Keratinocyte (primary cell): Measurements from ENCODE around the gene GM2A. TPM values are rescaled to one million over a fixed set of nuclear protein-coding genes. Genes with fewer than 3 reads are reported as not detected.

Source experiments
- DNase-seq: peaks from one replicate; pipeline ENCODE4 v3.0.0-alpha.2; 2011; ENCODE audit warnings: low read depth, missing footprints, low spot score
- FAIRE-seq: peaks from 2 replicates; lab custom pipeline; 2011; peaks lifted over from hg19 to GRCh38; lab: Jason Lieb, UNC
- H2AFZ ChIP-seq: 2 replicates; pipeline ENCODE4 v1.6.0; 2012; ENCODE audit warnings: low read length, control low read depth, inconsistent platforms; ENCODE audit not compliant: control insufficient read depth
- H3K27ac ChIP-seq: 2 replicates; pipeline ENCODE4 v1.5.1; 2011; ENCODE audit warnings: low read length; ENCODE audit not compliant: control insufficient read depth, insufficient read depth
- H3K27me3 ChIP-seq: 3 replicates; pipeline ENCODE4 v1.6.0; 2011; ENCODE audit warnings: low read length; ENCODE audit not compliant: control insufficient read depth, insufficient read depth; ENCODE audit errors: extremely low read depth
- H3K36me3 ChIP-seq, 2 experiments: 2 replicates in 1 of 2; 3 replicates in 1 of 2; pipeline ENCODE4 v1.5.1; 2011; ENCODE audit warnings: low read length in 2 of 2, mild to moderate bottlenecking in 1 of 2; ENCODE audit not compliant: control insufficient read depth in 2 of 2, insufficient read depth in 2 of 2; ENCODE audit errors: extremely low read depth in 1 of 2
- H3K4me1 ChIP-seq: 3 replicates; pipeline ENCODE4 v1.5.1; 2011; ENCODE audit warnings: low read length; ENCODE audit not compliant: control insufficient read depth, insufficient read depth; ENCODE audit errors: extremely low read depth
- H3K4me2 ChIP-seq: 3 replicates; pipeline ENCODE4 v1.6.0; 2011; ENCODE audit warnings: low read depth, low read length; ENCODE audit not compliant: control insufficient read depth, insufficient read depth; ENCODE audit errors: extremely low read depth
- H3K4me3 ChIP-seq, 3 experiments: fragments of 200-600 bp in 1 of 3; sonication (generic) in 1 of 3; 2 replicates in 2 of 3; 3 replicates in 1 of 3; pipeline ENCODE4 v1.5.1; 2011 to 2016; ENCODE audit warnings: low read length in 3 of 3, mild to moderate bottlenecking in 3 of 3, control low read depth in 2 of 3, inconsistent platforms in 1 of 3, low read depth in 1 of 3, mixed read lengths in 1 of 3, mixed run types in 1 of 3, moderate library complexity in 1 of 3; ENCODE audit not compliant: control insufficient read depth in 2 of 3, insufficient read depth in 2 of 3; ENCODE audit errors: extremely low read depth in 1 of 3
- H3K79me2 ChIP-seq: 2 replicates; pipeline ENCODE4 v1.6.0; 2012; ENCODE audit warnings: low read length; ENCODE audit not compliant: control insufficient read depth, insufficient read depth
- H3K9ac ChIP-seq: 3 replicates; pipeline ENCODE4 v1.6.0; 2011; ENCODE audit warnings: low read length; ENCODE audit not compliant: control insufficient read depth, insufficient read depth; ENCODE audit errors: extremely low read depth
- H3K9me1 ChIP-seq: 3 replicates; pipeline ENCODE4 v1.6.0; 2011; ENCODE audit warnings: low read length; ENCODE audit not compliant: control insufficient read depth, insufficient read depth; ENCODE audit errors: extremely low read depth
- H3K9me3 ChIP-seq: 2 replicates; pipeline ENCODE4 v1.5.1; 2012; ENCODE audit warnings: low read depth, low read length; ENCODE audit not compliant: control insufficient read depth
- H4K20me1 ChIP-seq: 3 replicates; pipeline ENCODE4 v1.6.0; 2011; ENCODE audit warnings: low read length; ENCODE audit not compliant: control insufficient read depth, insufficient read depth; ENCODE audit errors: extremely low read depth
- CTCF ChIP-seq, 3 experiments: IDR thresholded peaks in 1 of 3; conservative IDR thresholded peaks in 1 of 3; optimal IDR thresholded peaks in 1 of 3; 2 replicates in 2 of 3; 3 replicates in 1 of 3; pipeline versions ENCODE3 to v1.5.1; 2011; ENCODE audit warnings: low read length in 3 of 3, mild to moderate bottlenecking in 3 of 3, moderate library complexity in 2 of 3, control low read depth in 1 of 3, inconsistent platforms in 1 of 3; ENCODE audit not compliant: insufficient read depth in 2 of 3; ENCODE audit errors: extremely low read depth in 1 of 3
- EZH2 ChIP-seq: IDR thresholded peaks from one replicate; pipeline ENCODE4 v1.6.1; 2012; ENCODE audit warnings: inconsistent platforms, mild to moderate bottlenecking, low read length, moderate library complexity
- dilution Hi-C: fragments of 300-500 bp; cut with MboI; formaldehyde crosslinking; loops from one replicate; pipeline ENCODE4 v1.7.0; 2020; ENCODE audit warnings: low sequenced_read_pairs; ENCODE audit not compliant: extremely low pct_ligation_motif_present
- polyA plus RNA-seq, 5 experiments: library from polyadenylated mRNA; depleted of rRNA in 3 of 5; stranded (reverse) in 3 of 5; stranded (forward) in 1 of 5; unstranded in 1 of 5; fragments of >200 nt; gene quantifications; 1 replicate in 1 of 5; 2 replicates in 3 of 5; 3 replicates in 1 of 5; pipeline versions ENCODE4 v1.2.1 to v1.2.3, GENCODE V29; 2011 to 2012; ENCODE audit warnings: missing spikeins in 2 of 5, low read depth in 1 of 5, low replicate concordance in 1 of 5

GM2A gene
- polyA plus RNA-seq, 1 donor (not counting 4 experiments of a cell fraction or from before 2014, with no cell fraction given): 117 TPM

GRCh38 chr5:151275803-151276202 is 22.8 kb downstream of the GM2A start:
- Histone ChIP-seq H4K20me1 (no peaks in the 10 kb centered on the region), H3K9ac (no peak overlapping the region), H3K79me2 (no peaks in the 10 kb centered on the region), H2AFZ (no peak overlapping the region), H3K36me3 (no peaks in the 10 kb centered on the region), H3K9me1 (no peaks in the 10 kb centered on the region), H3K4me2 (no peak overlapping the region), H3K9me3 (no peaks in the 10 kb centered on the region), H3K4me1 (peaks cover 5% of the 10 kb centered on the region), H3K4me3 (no peak overlapping the region), H3K27ac (no peak overlapping the region), H3K27me3 (no peaks in the 10 kb centered on the region)
- TF ChIP-seq CTCF (optimal IDR thresholded peaks at IDR 0.05 in 1 of 3, IDR thresholded peaks at IDR 0.05 in 1 of 3, conservative IDR thresholded peaks at IDR 0.05 in 1 of 3; ENCODE audit: extremely low read depth in 1 of 3, insufficient read depth in 2 of 3, low read length in 3 of 3) (no peak), EZH2 (no peak)
- FAIRE-seq (no peak), DNase-seq (no peak)
- dilution Hi-C loops: no loop called here

- H3K27me3 ChIP-seq: no peaks in the 10 kb centered on the region
- H2AFZ ChIP-seq: no peak overlapping the region
- H3K79me2 ChIP-seq: no peaks in the 10 kb centered on the region
- H3K9ac ChIP-seq: no peak overlapping the region
- H3K4me2 ChIP-seq: no peak overlapping the region
- TF ChIP-seq CTCF (optimal IDR thresholded peaks at IDR 0.05 in 1 of 3, IDR thresholded peaks at IDR 0.05 in 1 of 3, conservative IDR thresholded peaks at IDR 0.05 in 1 of 3; ENCODE audit: extremely low read depth in 1 of 3, insufficient read depth in 2 of 3, low read length in 3 of 3): no peak
- no peak for TF ChIP-seq EZH2
- H3K4me1 ChIP-seq: peaks cover 5% of the 10 kb centered on the region
- H3K36me3 ChIP-seq: no peaks in the 10 kb centered on the region
- no peak overlapping the region for H3K4me3 ChIP-seq
- no peak overlapping the region for H3K27ac ChIP-seq
- H3K9me3 ChIP-seq: no peaks in the 10 kb centered on the region
- H3K9me1 ChIP-seq: no peaks in the 10 kb centered on the region
- dilution Hi-C loops: no loop called here
- FAIRE-seq: no peak
- H4K20me1 ChIP-seq: no peaks in the 10 kb centered on the region
- DNase-seq: no peak
These were observed 25.9 kb downstream of the GM2A start for GRCh38 chr5:151278845-151279244.
